GM21737 (cell line): ENCODE measurements around the gene SLC44A2.

Experiments used
- ATAC-seq: cut with Tn5 transposase; IDR thresholded peaks from one replicate; pipeline ENCODE4 v1.9.1; 2021; ENCODE audit warnings: mild to moderate bottlenecking, moderate library complexity; ENCODE audit not compliant: unreplicated experiment

The SLC44A2 gene

GRCh38 chr19:10615429-10616023 lies 9.8 kb upstream of the SLC44A2 start:
- ATAC-seq = no peak

DNA sequence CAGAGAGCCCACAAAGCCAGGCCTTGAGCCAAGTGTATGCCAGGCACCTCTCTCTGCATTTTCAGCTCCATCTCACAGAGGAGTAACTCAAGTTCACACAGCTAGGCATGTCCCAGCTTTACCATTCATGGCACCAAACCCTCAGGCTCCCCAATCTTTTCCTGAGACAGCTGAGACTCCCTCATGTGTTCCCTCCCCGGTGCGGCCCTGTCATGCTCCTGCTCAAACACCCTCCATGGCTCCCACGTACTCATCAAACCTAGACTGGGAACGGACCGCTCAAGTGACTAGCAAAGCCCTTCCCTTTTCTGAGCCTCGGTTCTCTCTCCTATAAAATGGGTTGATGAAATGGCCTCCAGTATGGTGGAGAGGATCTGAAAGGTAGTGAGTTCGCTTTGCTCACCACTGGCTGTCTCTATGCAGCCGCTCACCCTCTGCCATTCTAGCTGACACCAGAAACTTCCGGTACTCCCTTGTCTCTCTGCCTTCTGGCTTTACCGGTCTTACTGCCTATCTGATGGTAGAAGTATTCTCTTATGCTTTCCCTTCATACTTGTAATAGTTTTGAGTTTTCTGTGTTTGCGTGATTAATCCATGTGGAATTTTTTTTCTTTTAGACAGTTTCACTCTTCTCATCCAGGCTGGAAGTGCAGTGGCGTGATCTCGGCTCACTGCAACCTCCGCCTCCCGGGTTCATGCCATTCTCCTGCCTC lies 7.8 kb upstream of the SLC44A2 start:
- ATAC-seq = no peak

DNA sequence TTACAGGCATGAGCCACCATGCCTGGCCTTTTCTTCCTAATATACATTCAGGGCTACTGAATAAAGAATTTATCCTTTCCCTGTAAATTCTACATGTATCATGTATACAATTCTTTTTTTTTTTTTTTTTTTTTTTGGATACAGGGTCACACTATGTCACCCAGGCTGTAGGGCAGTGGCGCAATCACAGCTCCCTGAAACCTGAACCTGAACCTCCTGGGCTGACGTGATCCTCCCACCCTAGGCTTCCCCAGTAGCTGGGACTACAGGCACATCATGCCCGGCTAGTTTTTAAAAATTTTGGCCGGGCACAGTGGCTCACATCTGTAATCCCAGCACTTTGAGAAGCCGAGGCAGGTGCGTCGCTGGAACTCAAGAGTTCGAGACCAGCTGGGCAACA lies 6.5 kb upstream of the SLC44A2 start:
- ATAC-seq = no peak

GRCh38 chr19:10620786-10621185 lies 4.6 kb upstream of the SLC44A2 start:
- no peak for ATAC-seq

- ATAC-seq = no peak
Measured at GRCh38 chr19:10621966-10622365, 3.4 kb upstream of the SLC44A2 start.

- ATAC-seq = no peak
Measured at GRCh38 chr19:10624585-10624984, 768 bp upstream of the SLC44A2 start.

DNA sequence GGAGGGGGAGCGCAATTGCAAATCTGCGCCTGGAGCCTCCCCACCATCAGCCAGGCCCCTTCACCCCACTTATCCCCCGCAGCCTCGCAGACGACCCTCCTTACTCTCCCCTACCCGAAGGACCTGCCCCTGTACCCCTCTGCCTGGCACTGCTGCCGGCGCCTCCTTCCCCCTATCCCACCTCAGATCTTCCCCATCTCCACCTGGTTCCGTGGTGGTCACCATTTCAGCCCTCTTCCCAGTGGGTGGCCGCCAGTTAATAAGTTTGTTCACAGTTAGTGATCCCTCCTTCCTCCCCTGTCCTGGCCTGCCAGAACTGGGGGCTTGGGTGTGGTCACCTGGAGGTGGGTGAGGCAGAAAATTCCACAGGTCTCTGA lies 397 bp downstream of the SLC44A2 start:
- no peak for ATAC-seq

GRCh38 chr19:10631874-10632273 lies 6.5 kb downstream of the SLC44A2 start:
- no peak for ATAC-seq

GRCh38 chr19:10634430-10634829 lies 9.1 kb downstream of the SLC44A2 start:
- ATAC-seq = no peak

DNA sequence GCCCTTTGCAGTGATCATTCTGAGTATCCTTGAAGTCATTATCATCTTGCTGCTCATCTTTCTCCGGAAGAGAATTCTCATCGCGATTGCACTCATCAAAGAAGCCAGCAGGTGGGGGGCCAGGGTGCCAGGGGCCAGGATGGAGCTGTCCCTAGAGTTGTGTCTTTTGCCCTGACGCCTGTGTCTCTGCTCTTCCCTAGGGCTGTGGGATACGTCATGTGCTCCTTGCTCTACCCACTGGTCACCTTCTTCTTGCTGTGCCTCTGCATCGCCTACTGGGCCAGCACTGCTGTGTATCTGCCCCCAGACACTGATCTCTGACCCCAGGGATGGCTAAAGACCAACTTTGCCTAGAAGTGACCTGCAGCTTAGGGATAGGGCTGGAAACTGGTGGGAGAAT lies 9.6 kb downstream of the SLC44A2 start:
- no peak for ATAC-seq

- ATAC-seq = no peak
Measured at GRCh38 chr19:10636304-10636972, 11.1 kb downstream of the SLC44A2 start.

- ATAC-seq = no peak
Measured at GRCh38 chr19:10637894-10638293, 12.5 kb downstream of the SLC44A2 start.

- peak; percentile 54 for ATAC-seq
Measured at GRCh38 chr19:10639836-10640235, 14.5 kb downstream of the SLC44A2 start.

DNA sequence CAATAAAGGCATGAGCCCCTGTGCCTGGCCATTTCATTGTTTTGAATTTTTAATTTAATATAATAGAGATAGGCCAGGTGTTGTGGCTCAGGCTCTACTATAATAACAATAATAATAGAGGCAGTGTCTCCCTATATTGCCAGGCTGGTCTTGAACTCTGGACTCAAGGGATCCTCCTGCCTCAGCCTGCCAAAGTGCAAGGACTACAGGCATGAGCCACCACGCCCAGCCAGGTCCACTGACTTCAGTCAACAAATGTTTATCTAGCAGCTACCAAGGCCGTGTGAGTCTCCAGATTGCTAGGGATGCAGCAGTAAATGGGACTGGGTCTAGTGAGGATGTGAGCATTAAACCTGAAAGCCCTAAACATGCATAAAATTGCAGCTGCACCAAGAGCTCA lies 15.0 kb downstream of the SLC44A2 start:
- no peak for ATAC-seq

DNA sequence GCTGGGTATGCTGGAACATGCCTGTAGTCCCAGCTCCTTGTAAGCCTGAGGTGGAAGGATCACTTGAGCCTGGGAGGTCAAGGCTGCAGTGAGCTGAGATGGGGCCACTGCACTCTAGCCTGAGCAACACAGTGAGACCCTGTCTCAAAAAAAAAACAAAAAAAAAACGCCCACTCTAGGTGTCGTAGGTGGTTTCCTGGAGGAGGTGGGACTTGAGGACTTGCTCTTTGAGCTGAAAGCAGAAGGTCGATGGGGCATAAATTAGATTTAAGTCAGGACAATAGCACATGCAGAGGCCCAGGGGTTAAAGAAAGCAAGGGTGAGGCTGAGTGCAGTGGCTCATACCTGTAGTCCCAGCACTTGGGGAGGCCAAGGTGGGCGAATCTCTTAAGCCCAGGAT lies 15.9 kb downstream of the SLC44A2 start:
- no peak for ATAC-seq

DNA sequence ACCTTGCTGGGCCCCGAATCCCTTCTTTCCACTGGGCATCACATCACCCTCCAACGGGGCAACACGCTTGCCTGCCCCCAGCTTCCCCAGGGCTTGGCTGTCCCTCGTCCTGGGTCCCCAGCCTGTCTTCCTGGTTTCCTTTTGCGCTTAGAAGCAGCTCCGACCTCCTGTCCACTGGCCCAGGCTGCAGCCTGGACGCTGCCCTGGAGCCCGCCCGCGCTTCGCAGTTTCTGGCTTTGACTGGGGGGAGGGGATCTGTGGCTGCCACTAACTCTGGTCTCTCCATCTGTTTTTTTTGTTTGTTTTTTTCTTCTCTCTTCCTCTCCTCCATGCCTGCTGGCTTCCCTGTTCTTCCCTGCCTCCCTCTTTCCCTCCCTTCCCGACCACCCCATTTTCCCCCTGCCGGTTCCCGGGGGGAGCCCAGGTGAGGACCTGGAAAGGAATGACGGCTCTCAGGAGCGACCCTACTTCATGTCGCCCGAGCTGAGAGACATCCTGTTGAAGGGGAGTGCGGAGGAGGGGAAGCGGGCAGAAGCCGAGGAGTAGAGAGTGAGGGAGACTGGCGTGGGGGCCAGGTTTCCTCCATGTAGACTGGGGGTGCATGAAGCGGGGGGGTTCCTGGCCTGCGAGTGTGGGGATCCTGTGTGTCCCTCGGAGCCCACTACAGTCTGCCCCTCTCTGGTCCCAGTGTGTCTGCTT lies 17.3 kb downstream of the SLC44A2 start:
- ATAC-seq = no peak

DNA sequence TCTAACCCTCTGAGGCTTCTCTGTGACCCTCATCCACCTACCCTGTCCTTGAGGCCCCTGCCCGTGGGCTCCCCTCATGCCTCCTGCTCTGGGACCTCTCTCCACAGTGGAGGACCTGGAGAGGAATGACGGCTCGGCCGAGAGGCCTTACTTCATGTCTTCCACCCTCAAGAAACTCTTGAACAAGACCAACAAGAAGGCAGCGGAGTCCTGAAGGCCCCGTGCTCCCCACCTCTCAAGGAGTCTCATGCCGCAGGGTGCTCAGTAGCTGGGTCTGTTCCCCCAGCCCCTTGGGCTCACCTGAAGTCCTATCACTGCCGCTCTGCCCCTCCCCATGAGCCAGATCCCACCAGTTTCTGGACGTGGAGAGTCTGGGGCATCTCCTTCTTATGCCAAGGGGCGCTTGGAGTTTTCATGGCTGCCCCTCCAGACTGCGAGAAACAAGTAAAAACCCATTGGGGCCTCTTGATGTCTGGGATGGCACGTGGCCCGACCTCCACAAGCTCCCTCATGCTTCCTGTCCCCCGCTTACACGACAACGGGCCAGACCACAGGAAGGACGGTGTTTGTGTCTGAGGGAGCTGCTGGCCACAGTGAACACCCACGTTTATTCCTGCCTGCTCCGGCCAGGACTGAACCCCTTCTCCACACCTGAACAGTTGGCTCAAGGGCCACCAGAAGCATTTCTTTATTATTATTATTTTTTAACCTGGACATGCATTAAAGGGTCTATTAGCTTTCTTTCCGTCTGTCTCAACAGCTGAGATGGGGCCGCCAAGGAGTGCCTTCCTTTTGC lies 18.0 kb downstream of the SLC44A2 start:
- ATAC-seq = no peak

DNA sequence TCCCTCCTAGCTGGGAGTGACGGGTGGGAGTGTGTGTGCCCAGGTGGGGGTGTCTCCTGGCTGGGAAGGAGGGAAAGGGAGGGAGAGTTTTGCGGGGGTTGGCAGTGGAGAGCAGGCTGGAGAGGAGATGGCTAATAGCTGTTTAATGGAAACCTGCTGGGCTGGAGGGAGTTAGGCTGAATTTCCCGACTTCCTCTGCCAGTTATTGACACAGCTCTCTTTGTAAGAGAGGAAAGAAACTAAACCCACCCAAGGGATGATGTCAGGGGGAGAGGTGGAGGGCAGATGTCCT lies 18.6 kb downstream of the SLC44A2 start:
- no peak for ATAC-seq

- ATAC-seq = no peak
Measured at GRCh38 chr19:10644260-10645007, 19.1 kb downstream of the SLC44A2 start.

- ATAC-seq = no peak
Measured at GRCh38 chr19:10646456-10647159, 21.3 kb downstream of the SLC44A2 start.
